CD4-positive, alpha-beta memory T cell (primary cell): ENCODE data around the gene DSTN. TPM values are rescaled to one million over a fixed set of nuclear protein-coding genes. Genes with fewer than 3 reads are reported as not detected.

ENCODE experiments used
- CTCF ChIA-PET: fragments of 350-600 bp; sonication (Branson Sonifier 250); formaldehyde crosslinking; loops from one replicate; lab custom pipeline; 2021; ENCODE audit warnings: inconsistent platforms; ENCODE audit not compliant: partially characterized antibody; lab: Charles Lee
- POLR2A ChIA-PET: fragments of 350-600 bp; sonication (Branson Sonifier 250); formaldehyde crosslinking; loops from one replicate; lab custom pipeline; 2021; ENCODE audit not compliant: partially characterized antibody; lab: Charles Lee
- DNase-seq, 5 donors: peaks; one replicate each; pipeline versions ENCODE4 v3.0.0 to v3.0.0-alpha.2; 2020 to 2022; ENCODE audit warnings: mixed read lengths in 1 of 5
- H3K27ac ChIP-seq: one replicate; pipeline ENCODE4 v1.7.0; 2013; ENCODE audit warnings: low read depth, low read length
- H3K27me3 ChIP-seq: 2 replicates; pipeline ENCODE4 v1.7.0; 2013; ENCODE audit warnings: mild to moderate bottlenecking, low read length, moderate library complexity; ENCODE audit not compliant: insufficient read depth
- H3K36me3 ChIP-seq: 2 replicates; pipeline ENCODE4 v1.7.0; 2013; ENCODE audit warnings: mild to moderate bottlenecking, low read length, moderate library complexity; ENCODE audit not compliant: insufficient read depth
- H3K4me1 ChIP-seq: 2 replicates; pipeline ENCODE4 v1.7.0; 2013; ENCODE audit warnings: mild to moderate bottlenecking, low read length, moderate library complexity; ENCODE audit not compliant: insufficient read depth
- H3K4me3 ChIP-seq, 2 donors: one replicate each; pipeline ENCODE4 v1.7.0; 2013; ENCODE audit warnings: low read length in 2 of 2, mild to moderate bottlenecking in 1 of 2
- H3K9me3 ChIP-seq, 2 donors: one replicate each; pipeline ENCODE4 v1.7.0; 2013; ENCODE audit warnings: low read length in 2 of 2, control low read depth in 1 of 2; ENCODE audit not compliant: control insufficient read depth in 1 of 2
- H3K27ac Mint-ChIP-seq, 7 donors: one replicate each; pipeline ENCODE4 v1.8.0; 2020 to 2021; ENCODE audit warnings: mixed read lengths in 7 of 7, mild to moderate bottlenecking in 6 of 7, inconsistent platforms in 3 of 7, moderate library complexity in 3 of 7
- H3K27me3 Mint-ChIP-seq, 2 donors: one replicate each; pipeline ENCODE4 v1.8.0; 2020 to 2021; ENCODE audit warnings: mixed read lengths in 2 of 2
- H3K36me3 Mint-ChIP-seq, 2 donors: one replicate each; pipeline ENCODE4 v1.8.0; 2020 to 2021; ENCODE audit warnings: mixed read lengths in 2 of 2, inconsistent platforms in 1 of 2, mild to moderate bottlenecking in 1 of 2
- H3K4me1 Mint-ChIP-seq, 4 donors: one replicate each; pipeline ENCODE4 v1.8.0; 2020 to 2021; ENCODE audit warnings: mixed read lengths in 4 of 4, mild to moderate bottlenecking in 1 of 4
- H3K4me3 Mint-ChIP-seq, 8 donors: one replicate each; pipeline ENCODE4 v1.8.0; 2020 to 2021; ENCODE audit warnings: mixed read lengths in 8 of 8, mild to moderate bottlenecking in 7 of 8, moderate library complexity in 6 of 8, inconsistent platforms in 3 of 8
- H3K9me3 Mint-ChIP-seq, 8 donors: one replicate each; pipeline ENCODE4 v1.8.0; 2020 to 2021; ENCODE audit warnings: mixed read lengths in 8 of 8, mild to moderate bottlenecking in 5 of 8, inconsistent platforms in 3 of 8, moderate library complexity in 1 of 8
- intact Hi-C: fragments of 100-400 bp; cut with micrococcal nuclease; formaldehyde crosslinking; loops from one replicate; pipeline ENCODE4 v1.15.1; 2023
- polyA plus RNA-seq, 2 donors: library from polyadenylated mRNA; unstranded; fragments of 300-500 nt; fragmentation: Illumina TruSeq; gene quantifications; one replicate each; pipeline ENCODE4 v1.2.3, GENCODE V29; 2021
- total RNA-seq, 2 experiments: library from RNA; stranded (reverse); gene quantifications; one replicate each; pipeline ENCODE4 v1.2.3, GENCODE V29; 2021

DSTN gene
- total and polyA plus RNA-seq, 4 experiments from 2014 or later: 43.1 to 212 (median 98.3) TPM

GRCh38 chr20:17558941-17559304, 11.0 kb upstream of the DSTN start:
- CTCF ChIA-PET: no interaction called here
- H3K4me1 ChIP-seq: no peaks in the 10 kb centered on the region
- H3K4me3 ChIP-seq: no peak overlapping the region
- no peak overlapping the region for H3K27ac ChIP-seq
- H3K27me3 Mint-ChIP-seq: no peaks in the 10 kb centered on the region
- H3K4me1 Mint-ChIP-seq: peaks cover 3 to 9% (median 4%) of the 10 kb centered on the region in 4 donors
- H3K36me3 Mint-ChIP-seq: no peaks in the 10 kb centered on the region
- H3K4me3 Mint-ChIP-seq: no peak overlapping the region
- no peaks in the 10 kb centered on the region for H3K9me3 Mint-ChIP-seq
- H3K27me3 ChIP-seq: no peaks in the 10 kb centered on the region
- no peaks in the 10 kb centered on the region for H3K9me3 ChIP-seq
- no peak for DNase-seq
- no peak overlapping the region for H3K27ac Mint-ChIP-seq
- H3K36me3 ChIP-seq: no peaks in the 10 kb centered on the region
- intact Hi-C loops: no loop called here
- POLR2A ChIA-PET: interaction anchor here (0.6 kb wide), 1 partner anchor 70 kb away, joined by 4 read pairs; no protein-coding TSS in a partner anchor

GRCh38 chr20:17559338-17559737, 10.5 kb upstream of the DSTN start:
- H3K4me1 ChIP-seq: no peaks in the 10 kb centered on the region
- Mint-ChIP-seq H3K4me3 (no peak overlapping the region), H3K27ac (no peak overlapping the region), H3K27me3 (no peaks in the 10 kb centered on the region), H3K36me3 (no peaks in the 10 kb centered on the region), H3K4me1 (peaks cover 3 to 9% (median 4%) of the 10 kb centered on the region in 4 donors), H3K9me3 (no peaks in the 10 kb centered on the region)
- no peaks in the 10 kb centered on the region for H3K27me3 ChIP-seq
- DNase-seq: no peak
- ChIA-PET CTCF (no interaction called here), POLR2A (interaction anchor here (0.6 kb wide), 1 partner anchor 70 kb away, joined by 4 read pairs; no protein-coding TSS in a partner anchor)
- H3K36me3 ChIP-seq: no peaks in the 10 kb centered on the region
- H3K27ac ChIP-seq: no peak overlapping the region
- intact Hi-C loops: no loop called here
- H3K4me3 ChIP-seq: no peak overlapping the region
- H3K9me3 ChIP-seq: no peaks in the 10 kb centered on the region

- no peak for DNase-seq
- no peak overlapping the region for H3K4me3 Mint-ChIP-seq
- H3K36me3 Mint-ChIP-seq: no peaks in the 10 kb centered on the region
- no peaks in the 10 kb centered on the region for H3K36me3 ChIP-seq
- no peaks in the 10 kb centered on the region for H3K9me3 Mint-ChIP-seq
- no peak overlapping the region for H3K27ac ChIP-seq
- H3K27ac Mint-ChIP-seq: no peak overlapping the region
- H3K27me3 Mint-ChIP-seq: no peaks in the 10 kb centered on the region
- CTCF ChIA-PET: no interaction called here
- H3K4me1 ChIP-seq: no peaks in the 10 kb centered on the region
- H3K27me3 ChIP-seq: no peaks in the 10 kb centered on the region
- POLR2A ChIA-PET: no interaction called here
- H3K9me3 ChIP-seq: no peaks in the 10 kb centered on the region
- H3K4me3 ChIP-seq: no peak overlapping the region
- peaks cover 3 to 9% (median 4%) of the 10 kb centered on the region in 4 donors for H3K4me1 Mint-ChIP-seq
- intact Hi-C loops: no loop called here
These were observed 9.4 kb upstream of the DSTN start for GRCh38 chr20:17560344-17561074.

GRCh38 chr20:17562804-17563305, 7.0 kb upstream of the DSTN start:
- no peaks in the 10 kb centered on the region for H3K27me3 ChIP-seq
- intact Hi-C loops: no loop called here
- CTCF ChIA-PET: interaction anchor here (0.9 kb wide), 1 partner anchor 59 kb away, joined by 5 read pairs; no protein-coding TSS in a partner anchor

GRCh38 chr20:17565169-17565845, 4.6 kb upstream of the DSTN start:
- Histone ChIP-seq H3K9me3 (no peaks in the 10 kb centered on the region), H3K27ac (no peak overlapping the region), H3K27me3 (no peaks in the 10 kb centered on the region), H3K4me3 (no peak overlapping the region), H3K4me1 (peaks cover 5% of the 10 kb centered on the region), H3K36me3 (no peaks in the 10 kb centered on the region)
- H3K4me3 Mint-ChIP-seq: no peak overlapping the region
- intact Hi-C loops: no loop called here
- ChIA-PET POLR2A (no interaction called here), CTCF (no interaction called here)
- no peak for DNase-seq
- no peak overlapping the region for H3K27ac Mint-ChIP-seq
- H3K9me3 Mint-ChIP-seq: no peaks in the 10 kb centered on the region
- no peaks in the 10 kb centered on the region for H3K27me3 Mint-ChIP-seq
- H3K36me3 Mint-ChIP-seq: peaks cover 0 to 3% of the 10 kb centered on the region in 2 donors
- H3K4me1 Mint-ChIP-seq: peaks cover 0 to 5% (median 1%) of the 10 kb centered on the region in 4 donors

More at GRCh38 chr20:17562804-17563305, 7.0 kb upstream of the DSTN start:
- no peaks in the 10 kb centered on the region for H3K36me3 Mint-ChIP-seq
- no peak overlapping the region for H3K27ac ChIP-seq
- no peak overlapping the region for H3K4me3 Mint-ChIP-seq
- no peaks in the 10 kb centered on the region for H3K36me3 ChIP-seq
- H3K9me3 ChIP-seq: no peaks in the 10 kb centered on the region
- no peak overlapping the region for H3K4me3 ChIP-seq
- H3K9me3 Mint-ChIP-seq: no peaks in the 10 kb centered on the region
- H3K27ac Mint-ChIP-seq: no peak overlapping the region
- no peaks in the 10 kb centered on the region for H3K4me1 ChIP-seq
- POLR2A ChIA-PET: no interaction called here
- peaks cover 3 to 9% (median 4%) of the 10 kb centered on the region in 4 donors for H3K4me1 Mint-ChIP-seq
- H3K27me3 Mint-ChIP-seq: no peaks in the 10 kb centered on the region
- no peak for DNase-seq

GRCh38 chr20:17566345-17566744, 3.5 kb upstream of the DSTN start:
- ChIA-PET POLR2A (no interaction called here), CTCF (interaction anchor here (1.4 kb wide), 1 partner anchor 116 kb away, joined by 3 read pairs; the partner anchor contains the start of gene RRBP1)
- Mint-ChIP-seq H3K27ac (no peak overlapping the region), H3K4me1 (peaks cover 7 to 14% (median 8%) of the 10 kb centered on the region in 4 donors), H3K27me3 (no peaks in the 10 kb centered on the region), H3K4me3 (no peak overlapping the region), H3K9me3 (no peaks in the 10 kb centered on the region), H3K36me3 (peaks cover 0 to 11% of the 10 kb centered on the region in 2 donors)
- H3K4me1 ChIP-seq: peaks cover 12% of the 10 kb centered on the region
- no peak overlapping the region for H3K27ac ChIP-seq
- H3K36me3 ChIP-seq: no peaks in the 10 kb centered on the region
- no peak overlapping the region for H3K4me3 ChIP-seq
- no peaks in the 10 kb centered on the region for H3K9me3 ChIP-seq
- no peaks in the 10 kb centered on the region for H3K27me3 ChIP-seq
- intact Hi-C loops: no loop called here
- DNase-seq: no peak
